ENCODE results near the gene OR8B12. TPM values are rescaled to one million over a fixed set of nuclear protein-coding genes. Genes with fewer than 3 reads are reported as not detected.

Gene OR8B12
- total and polyA plus RNA-seq, 7 donors: not detected

DNA sequence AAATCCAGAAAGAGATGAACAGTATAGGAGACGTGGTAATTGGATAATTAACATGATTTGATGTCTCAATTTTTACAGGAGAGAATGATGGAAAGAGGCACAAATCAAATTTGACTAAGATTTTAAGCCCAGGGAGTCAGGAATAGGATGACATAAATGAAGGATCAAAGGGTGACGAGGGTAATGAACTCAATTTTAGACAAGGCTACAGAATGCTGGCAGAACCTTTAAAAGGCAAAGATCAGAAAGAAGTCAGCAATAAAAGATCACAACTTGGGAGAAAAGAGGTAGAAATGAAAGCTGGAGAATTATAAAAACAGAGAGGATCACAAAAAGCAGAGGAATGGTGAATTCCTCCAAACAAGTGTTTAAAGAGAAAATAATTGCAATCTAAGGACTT is 13.4 kb upstream of the OR8B12 start:
- ATAC-seq (no peak), DNase-seq (no peak)
- H3K27me3 ChIP-seq (ENCODE audit: insufficient read depth in 3 of 3, low read length in 2 of 3): no peaks in the 10 kb centered on the region
- H3K36me3 ChIP-seq (ENCODE audit: insufficient read depth in 1 of 2, low read depth in 1 of 2): no peaks in the 10 kb centered on the region
- intact Hi-C loops (cut with DNase I): no loop called here
- no peaks in the 10 kb centered on the region for H3K9me3 ChIP-seq
- WGBS, 3 donors: 27 to 35% (median 34%) methylated on average over 2 of the region's 2 CpGs
- TF ChIP-seq, protein P1, sequence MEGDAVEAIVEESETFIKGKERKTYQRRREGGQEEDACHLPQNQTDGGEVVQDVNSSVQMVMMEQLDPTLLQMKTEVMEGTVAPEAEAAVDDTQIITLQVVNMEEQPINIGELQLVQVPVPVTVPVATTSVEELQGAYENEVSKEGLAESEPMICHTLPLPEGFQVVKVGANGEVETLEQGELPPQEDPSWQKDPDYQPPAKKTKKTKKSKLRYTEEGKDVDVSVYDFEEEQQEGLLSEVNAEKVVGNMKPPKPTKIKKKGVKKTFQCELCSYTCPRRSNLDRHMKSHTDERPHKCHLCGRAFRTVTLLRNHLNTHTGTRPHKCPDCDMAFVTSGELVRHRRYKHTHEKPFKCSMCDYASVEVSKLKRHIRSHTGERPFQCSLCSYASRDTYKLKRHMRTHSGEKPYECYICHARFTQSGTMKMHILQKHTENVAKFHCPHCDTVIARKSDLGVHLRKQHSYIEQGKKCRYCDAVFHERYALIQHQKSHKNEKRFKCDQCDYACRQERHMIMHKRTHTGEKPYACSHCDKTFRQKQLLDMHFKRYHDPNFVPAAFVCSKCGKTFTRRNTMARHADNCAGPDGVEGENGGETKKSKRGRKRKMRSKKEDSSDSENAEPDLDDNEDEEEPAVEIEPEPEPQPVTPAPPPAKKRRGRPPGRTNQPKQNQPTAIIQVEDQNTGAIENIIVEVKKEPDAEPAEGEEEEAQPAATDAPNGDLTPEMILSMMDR (IDR thresholded peaks at IDR 0.05): no peak
- no peaks in the 10 kb centered on the region for H3K4me1 ChIP-seq
- no peak overlapping the region for H3K4me3 ChIP-seq
- no peak overlapping the region for H3K27ac ChIP-seq

DNA sequence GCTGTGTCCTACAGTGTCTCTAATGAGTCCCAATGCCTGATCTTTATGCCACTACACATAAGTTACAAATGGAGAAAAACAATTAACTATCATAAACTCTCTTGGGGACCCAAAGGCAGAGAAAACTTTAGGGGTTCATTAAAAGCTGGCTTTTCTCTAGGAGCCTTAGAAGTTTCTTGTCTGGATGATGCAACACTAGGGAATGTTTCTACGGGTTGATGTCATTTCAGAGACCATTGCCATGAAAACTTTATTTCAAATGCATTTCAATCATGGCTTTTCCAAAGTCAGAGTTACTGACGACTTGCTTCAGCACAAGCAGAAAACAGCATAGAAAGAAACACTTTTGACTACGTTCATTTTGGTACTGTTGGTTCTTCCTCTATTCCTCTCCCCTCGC is 8.5 kb upstream of the OR8B12 start:
- intact Hi-C loops (cut with DNase I): no loop called here
- no peak for DNase-seq
- 82 to 86% (median 85%) methylated on average over 4 of the region's 4 CpGs for WGBS, 3 donors
- ATAC-seq: no peak
- Histone ChIP-seq H3K36me3 (ENCODE audit: insufficient read depth in 1 of 2, low read depth in 1 of 2) (no peaks in the 10 kb centered on the region), H3K9me3 (no peaks in the 10 kb centered on the region), H3K4me1 (no peaks in the 10 kb centered on the region), H3K4me3 (no peak overlapping the region), H3K27ac (no peak overlapping the region), H3K27me3 (ENCODE audit: insufficient read depth in 3 of 3, low read length in 2 of 3) (no peaks in the 10 kb centered on the region)
- TF ChIP-seq, protein P1 (IDR thresholded peaks at IDR 0.05): no peak

DNA sequence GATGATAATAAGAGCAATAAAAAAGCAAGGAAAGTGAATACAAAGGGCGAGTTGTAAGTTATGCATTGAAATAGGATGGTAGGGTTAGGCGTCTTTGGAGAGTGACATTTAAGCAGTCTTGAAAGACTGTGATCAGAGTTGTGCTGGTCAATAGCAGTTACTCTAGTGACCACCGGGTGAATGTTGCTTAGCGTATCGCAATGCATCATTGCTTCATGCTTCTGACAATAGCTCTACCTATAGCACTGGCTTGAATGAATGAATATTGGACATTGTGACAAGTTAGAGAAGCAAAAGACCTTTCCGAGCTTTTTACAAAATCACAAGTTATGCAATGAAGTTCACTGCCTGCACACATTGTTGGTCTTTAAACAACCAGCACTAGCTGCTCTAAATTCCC is 7.7 kb upstream of the OR8B12 start:
- TF ChIP-seq, protein P1 (IDR thresholded peaks at IDR 0.05): no peak
- 81 to 88% (median 82%) methylated on average over 6 of the region's 6 CpGs for WGBS, 3 donors

DNA sequence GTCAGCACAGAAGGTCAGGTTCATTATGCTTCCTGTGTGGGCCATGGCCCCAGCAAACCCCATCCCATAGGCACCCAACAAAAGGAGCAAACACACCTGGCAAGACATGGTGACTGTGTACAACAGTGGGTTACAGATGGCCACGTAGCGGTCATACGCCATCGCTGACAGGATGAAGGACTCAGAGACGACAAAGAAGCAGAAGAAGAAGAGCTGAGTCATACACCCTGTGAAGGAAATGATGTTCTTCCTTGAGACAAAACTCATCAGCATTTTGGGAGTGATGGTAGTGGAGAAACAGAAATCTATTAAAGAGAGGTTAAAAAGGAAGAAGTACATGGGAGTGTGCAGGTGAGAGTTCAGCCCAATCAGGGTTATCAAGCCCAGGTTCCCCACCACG is 309 bp downstream of the OR8B12 start:
- Histone ChIP-seq H3K27me3 (ENCODE audit: insufficient read depth in 3 of 3, low read length in 2 of 3) (no peaks in the 10 kb centered on the region), H3K9me3 (no peaks in the 10 kb centered on the region), H3K27ac (no peak overlapping the region), H3K4me1 (no peaks in the 10 kb centered on the region), H3K4me3 (no peak overlapping the region), H3K36me3 (ENCODE audit: insufficient read depth in 1 of 2, low read depth in 1 of 2) (no peaks in the 10 kb centered on the region)
- TF ChIP-seq, protein P1 (IDR thresholded peaks at IDR 0.05): no peak
- WGBS, 3 donors: 83 to 89% (median 88%) methylated on average over 6 of the region's 6 CpGs
- no peak for DNase-seq
- intact Hi-C loops (cut with DNase I): no loop called here
- ATAC-seq: no peak

More for the DNA sequence above, 7.7 kb upstream of the OR8B12 start:
- no peak overlapping the region for H3K27ac ChIP-seq
- H3K36me3 ChIP-seq (ENCODE audit: insufficient read depth in 1 of 2, low read depth in 1 of 2): no peaks in the 10 kb centered on the region
- intact Hi-C loops (cut with DNase I): no loop called here
- H3K4me1 ChIP-seq: no peaks in the 10 kb centered on the region
- no peak overlapping the region for H3K4me3 ChIP-seq
- DNase-seq (no peak), ATAC-seq (no peak)
- no peaks in the 10 kb centered on the region for H3K9me3 ChIP-seq
- no peaks in the 10 kb centered on the region for H3K27me3 ChIP-seq (ENCODE audit: insufficient read depth in 3 of 3, low read length in 2 of 3)

DNA sequence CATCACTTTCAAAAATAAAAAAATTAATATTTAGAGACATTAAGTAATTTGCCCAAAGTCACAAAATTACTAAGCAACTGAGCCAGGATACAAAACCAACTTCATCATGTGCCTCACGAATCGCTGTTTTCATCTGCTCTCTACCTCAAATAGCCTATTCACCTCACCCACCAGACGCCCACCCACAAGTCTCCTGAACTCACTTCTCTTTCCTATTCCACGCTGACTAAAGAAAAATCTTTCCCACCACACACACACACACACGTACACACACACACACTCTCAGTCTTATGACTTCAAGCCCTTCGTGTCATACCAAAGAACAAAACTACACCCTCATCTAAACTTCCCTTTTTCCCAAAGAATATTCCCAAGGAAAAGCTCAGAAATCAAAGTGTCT is 2.2 kb downstream of the OR8B12 start:
- WGBS, 3 donors: 81 to 84% (median 84%) methylated on average over 6 of the region's 6 CpGs
- ATAC-seq: no peak

More for the DNA sequence above, 2.2 kb downstream of the OR8B12 start:
- no peak for DNase-seq
- TF ChIP-seq, protein P1 (IDR thresholded peaks at IDR 0.05): no peak
- intact Hi-C loops (cut with DNase I): no loop called here
- Histone ChIP-seq H3K4me1 (no peaks in the 10 kb centered on the region), H3K27ac (no peak overlapping the region), H3K9me3 (no peaks in the 10 kb centered on the region), H3K27me3 (ENCODE audit: insufficient read depth in 3 of 3, low read length in 2 of 3) (no peaks in the 10 kb centered on the region), H3K4me3 (no peak overlapping the region), H3K36me3 (ENCODE audit: insufficient read depth in 1 of 2, low read depth in 1 of 2) (no peaks in the 10 kb centered on the region)

Data from psoas muscle (tissue), 8 donors.